ENCODE results near the gene CUBN. TPM values are rescaled to one million over a fixed set of nuclear protein-coding genes. Genes with fewer than 3 reads are reported as not detected.

CUBN gene
- 0.98 and 1.5 TPM in 2 replicates for total RNA-seq
- long read RNA-seq: 0 reads

- H3K36me3 Mint-ChIP-seq (ENCODE audit: insufficient read depth): no peaks in the 10 kb centered on the region
- H3K4me3 Mint-ChIP-seq (ENCODE audit: low read depth): no peak within 1 kb of the TSS
- no peak within 1 kb of the TSS for H3K27ac Mint-ChIP-seq
- peaks cover 4% of the 10 kb centered on the region for H3K9me3 Mint-ChIP-seq (ENCODE audit: low read depth)
- H3K4me1 Mint-ChIP-seq (ENCODE audit: low read depth): peaks cover 36% of the 10 kb centered on the region
- no peak for DNase-seq (ENCODE audit: low spot score, unreplicated experiment)
- TF ChIP-seq CTCF (IDR thresholded peaks at IDR 0.05; ENCODE audit: unreplicated experiment): no peak
- no peaks in the 10 kb centered on the region for H3K27me3 Mint-ChIP-seq
These were observed at the start of gene CUBN for GRCh38 chr10:17129741-17130140. Gene CUBN (minus strand): TSS chr10:17129811. CDS start chr10:17129765, 46 bp downstream.

GRCh38 chr10:17179002-17179401 is 49.4 kb upstream of the CUBN start:
- DNase-seq (ENCODE audit: low spot score, unreplicated experiment): no peak
- no peak overlapping the region for H3K27ac Mint-ChIP-seq
- H3K36me3 Mint-ChIP-seq (ENCODE audit: insufficient read depth): no peaks in the 10 kb centered on the region
- no peaks in the 10 kb centered on the region for H3K9me3 Mint-ChIP-seq (ENCODE audit: low read depth)
- TF ChIP-seq CTCF (IDR thresholded peaks at IDR 0.05; ENCODE audit: unreplicated experiment): no peak
- H3K4me3 Mint-ChIP-seq (ENCODE audit: low read depth): no peak overlapping the region
- H3K4me1 Mint-ChIP-seq (ENCODE audit: low read depth): peaks cover 3% of the 10 kb centered on the region
- no peaks in the 10 kb centered on the region for H3K27me3 Mint-ChIP-seq

GRCh38 chr10:17178006-17178405 is 48.4 kb upstream of the CUBN start:
- peaks cover 3% of the 10 kb centered on the region for H3K4me1 Mint-ChIP-seq (ENCODE audit: low read depth)
- no peak for DNase-seq (ENCODE audit: low spot score, unreplicated experiment)
- no peaks in the 10 kb centered on the region for H3K27me3 Mint-ChIP-seq
- no peak overlapping the region for H3K4me3 Mint-ChIP-seq (ENCODE audit: low read depth)
- no peaks in the 10 kb centered on the region for H3K9me3 Mint-ChIP-seq (ENCODE audit: low read depth)
- no peak for TF ChIP-seq CTCF (IDR thresholded peaks at IDR 0.05; ENCODE audit: unreplicated experiment)
- H3K36me3 Mint-ChIP-seq (ENCODE audit: insufficient read depth): no peaks in the 10 kb centered on the region
- no peak overlapping the region for H3K27ac Mint-ChIP-seq

- no peak for TF ChIP-seq CTCF (IDR thresholded peaks at IDR 0.05; ENCODE audit: unreplicated experiment)
- Mint-ChIP-seq H3K27me3 (no peaks in the 10 kb centered on the region), H3K36me3 (ENCODE audit: insufficient read depth) (no peaks in the 10 kb centered on the region), H3K4me1 (ENCODE audit: low read depth) (peaks cover 3% of the 10 kb centered on the region), H3K4me3 (ENCODE audit: low read depth) (no peak overlapping the region), H3K27ac (no peak overlapping the region), H3K9me3 (ENCODE audit: low read depth) (no peaks in the 10 kb centered on the region)
- DNase-seq (ENCODE audit: low spot score, unreplicated experiment): no peak
These were observed 47.4 kb upstream of the CUBN start for GRCh38 chr10:17177014-17177413.

GRCh38 chr10:17176091-17176490 is 46.5 kb upstream of the CUBN start:
- Mint-ChIP-seq H3K4me3 (ENCODE audit: low read depth) (no peak overlapping the region), H3K27me3 (no peaks in the 10 kb centered on the region), H3K36me3 (ENCODE audit: insufficient read depth) (no peaks in the 10 kb centered on the region), H3K4me1 (ENCODE audit: low read depth) (no peaks in the 10 kb centered on the region), H3K27ac (no peak overlapping the region), H3K9me3 (ENCODE audit: low read depth) (no peaks in the 10 kb centered on the region)
- no peak for DNase-seq (ENCODE audit: low spot score, unreplicated experiment)
- no peak for TF ChIP-seq CTCF (IDR thresholded peaks at IDR 0.05; ENCODE audit: unreplicated experiment)
